HepG2 (cell line): ENCODE data around the gene BMPR2. TPM values are rescaled to one million over a fixed set of nuclear protein-coding genes. Genes with fewer than 3 reads are reported as not detected.
A peak's percentile ranks its signal among the peaks of the same experiment; 100 is the strongest.

Experiments used
- KMT2B ChIP-seq: IDR thresholded peaks from 2 replicates; pipeline ENCODE4 v1.6.1; 2016; ENCODE audit warnings: missing genetic modification reagents, missing compliant biosample characterization
- MAFF ChIP-seq: IDR thresholded peaks from 2 replicates; pipeline ENCODE4 v1.6.1; 2011; ENCODE audit warnings: low read depth, low read length, improper control_type of control experiment
- MAZ ChIP-seq, 2 experiments: sonication (generic) in 1 of 2; formaldehyde crosslinking in 1 of 2; IDR thresholded peaks; 2 replicates each; pipeline versions ENCODE4 v1.5.0 to v1.6.1; 2012 to 2020; ENCODE audit warnings: low read depth in 2 of 2, mild to moderate bottlenecking in 2 of 2, borderline replicate concordance in 1 of 2, improper control_type of control experiment in 1 of 2, low read length in 1 of 2, missing genetic modification reagents in 1 of 2, moderate library complexity in 1 of 2
- PATZ1 ChIP-seq: sonication (generic); formaldehyde crosslinking; IDR thresholded peaks from 2 replicates; pipeline ENCODE4 v1.4.0; 2020; ENCODE audit warnings: missing genetic modification reagents
- RBAK ChIP-seq: sonication (generic); formaldehyde crosslinking; IDR thresholded peaks from 2 replicates; pipeline ENCODE4 v1.5.1; 2020; ENCODE audit warnings: mild to moderate bottlenecking, missing genetic modification reagents
- SATB2 ChIP-seq: sonication (generic); formaldehyde crosslinking; IDR thresholded peaks from 2 replicates; pipeline ENCODE4 v1.5.0; 2020; ENCODE audit warnings: missing genetic modification reagents
- SCMH1 ChIP-seq: sonication (generic); formaldehyde crosslinking; IDR thresholded peaks from 2 replicates; pipeline ENCODE4 v1.9.0; 2021; ENCODE audit warnings: missing genetic modification reagents, mild to moderate bottlenecking, borderline replicate concordance
- SRSF9 ChIP-seq: fragments of 200-400 bp; formaldehyde crosslinking; IDR thresholded peaks from 2 replicates; pipeline ENCODE4 v1.6.1; 2018; ENCODE audit warnings: borderline replicate concordance, mild to moderate bottlenecking, low read depth, low read length; ENCODE audit not compliant: insufficient read depth, poor library complexity, severe bottlenecking
- TBX3 ChIP-seq: fragments of 450-650 bp; IDR thresholded peaks from 2 replicates; pipeline ENCODE4 v1.6.1; 2017; ENCODE audit warnings: antibody characterized with exemption, mild to moderate bottlenecking, inconsistent platforms, borderline replicate concordance
- TCF12 ChIP-seq, 2 experiments: fragments of 450-650 bp in 1 of 2; sonication (generic) in 1 of 2; formaldehyde crosslinking in 1 of 2; IDR thresholded peaks; 2 replicates each; pipeline versions ENCODE4 v1.6.1 to v1.8.0; 2017 to 2022; ENCODE audit warnings: antibody characterized with exemption in 1 of 2, mild to moderate bottlenecking in 1 of 2, missing genetic modification reagents in 1 of 2, moderate library complexity in 1 of 2
- ZBTB46 ChIP-seq: sonication (generic); formaldehyde crosslinking; IDR thresholded peaks from 2 replicates; pipeline ENCODE4 v1.4.0; 2020; ENCODE audit warnings: mild to moderate bottlenecking, missing genetic modification reagents, borderline replicate concordance
- ZEB1 ChIP-seq: IDR thresholded peaks from 2 replicates; pipeline ENCODE4 v1.6.1; 2012; ENCODE audit warnings: mild to moderate bottlenecking, low read depth, inconsistent platforms; ENCODE audit not compliant: insufficient replicate concordance
- ZNF317 ChIP-seq: sonication (generic); formaldehyde crosslinking; IDR thresholded peaks from 2 replicates; pipeline ENCODE4 v1.5.0; 2020; ENCODE audit warnings: mild to moderate bottlenecking, missing genetic modification reagents
- ZNF709 ChIP-seq: sonication (generic); formaldehyde crosslinking; IDR thresholded peaks from 2 replicates; pipeline ENCODE4 v1.5.0; 2020; ENCODE audit warnings: mild to moderate bottlenecking, missing genetic modification reagents
- polyA plus RNA-seq, 8 experiments: library from polyadenylated mRNA; depleted of rRNA in 3 of 8; stranded (reverse) in 7 of 8; unstranded in 1 of 8; fragments of >200 nt; fragmentation: Illumina TruSeq in 4 of 8; extraction: Trizol in 4 of 8; gene quantifications; 2 replicates each; pipeline versions ENCODE4 v1.2.1 to v1.2.3, GENCODE V29; 2011 to 2016; ENCODE audit warnings: low read depth in 4 of 8, missing spikeins in 1 of 8, mixed read lengths in 1 of 8; ENCODE audit not compliant: insufficient read depth in 1 of 8
- total RNA-seq, 5 experiments: library from RNA; depleted of rRNA; stranded (reverse); fragments of >200 nt; fragmentation: Illumina TruSeq; extraction: Trizol; gene quantifications; 2 replicates each; pipeline ENCODE4 v1.2.3, GENCODE V29; 2016; ENCODE audit warnings: low read depth in 1 of 5
- TF ChIP-seq, protein P1 (sequence below): sonication (generic); formaldehyde crosslinking; IDR thresholded peaks from 2 replicates; pipeline ENCODE4 v1.5.0; 2020; ENCODE audit warnings: mild to moderate bottlenecking, missing genetic modification reagents, borderline replicate concordance

BMPR2 gene
- total and polyA plus RNA-seq, 2 of the 13 experiments (the other 11 are each of a cell fraction or from before 2014, with no cell fraction given) = 5.5 to 10.3 TPM

GRCh38 chr2:202376460-202377206 is 506 bp downstream of the BMPR2 start (continued):
- TF ChIP-seq, protein P1, sequence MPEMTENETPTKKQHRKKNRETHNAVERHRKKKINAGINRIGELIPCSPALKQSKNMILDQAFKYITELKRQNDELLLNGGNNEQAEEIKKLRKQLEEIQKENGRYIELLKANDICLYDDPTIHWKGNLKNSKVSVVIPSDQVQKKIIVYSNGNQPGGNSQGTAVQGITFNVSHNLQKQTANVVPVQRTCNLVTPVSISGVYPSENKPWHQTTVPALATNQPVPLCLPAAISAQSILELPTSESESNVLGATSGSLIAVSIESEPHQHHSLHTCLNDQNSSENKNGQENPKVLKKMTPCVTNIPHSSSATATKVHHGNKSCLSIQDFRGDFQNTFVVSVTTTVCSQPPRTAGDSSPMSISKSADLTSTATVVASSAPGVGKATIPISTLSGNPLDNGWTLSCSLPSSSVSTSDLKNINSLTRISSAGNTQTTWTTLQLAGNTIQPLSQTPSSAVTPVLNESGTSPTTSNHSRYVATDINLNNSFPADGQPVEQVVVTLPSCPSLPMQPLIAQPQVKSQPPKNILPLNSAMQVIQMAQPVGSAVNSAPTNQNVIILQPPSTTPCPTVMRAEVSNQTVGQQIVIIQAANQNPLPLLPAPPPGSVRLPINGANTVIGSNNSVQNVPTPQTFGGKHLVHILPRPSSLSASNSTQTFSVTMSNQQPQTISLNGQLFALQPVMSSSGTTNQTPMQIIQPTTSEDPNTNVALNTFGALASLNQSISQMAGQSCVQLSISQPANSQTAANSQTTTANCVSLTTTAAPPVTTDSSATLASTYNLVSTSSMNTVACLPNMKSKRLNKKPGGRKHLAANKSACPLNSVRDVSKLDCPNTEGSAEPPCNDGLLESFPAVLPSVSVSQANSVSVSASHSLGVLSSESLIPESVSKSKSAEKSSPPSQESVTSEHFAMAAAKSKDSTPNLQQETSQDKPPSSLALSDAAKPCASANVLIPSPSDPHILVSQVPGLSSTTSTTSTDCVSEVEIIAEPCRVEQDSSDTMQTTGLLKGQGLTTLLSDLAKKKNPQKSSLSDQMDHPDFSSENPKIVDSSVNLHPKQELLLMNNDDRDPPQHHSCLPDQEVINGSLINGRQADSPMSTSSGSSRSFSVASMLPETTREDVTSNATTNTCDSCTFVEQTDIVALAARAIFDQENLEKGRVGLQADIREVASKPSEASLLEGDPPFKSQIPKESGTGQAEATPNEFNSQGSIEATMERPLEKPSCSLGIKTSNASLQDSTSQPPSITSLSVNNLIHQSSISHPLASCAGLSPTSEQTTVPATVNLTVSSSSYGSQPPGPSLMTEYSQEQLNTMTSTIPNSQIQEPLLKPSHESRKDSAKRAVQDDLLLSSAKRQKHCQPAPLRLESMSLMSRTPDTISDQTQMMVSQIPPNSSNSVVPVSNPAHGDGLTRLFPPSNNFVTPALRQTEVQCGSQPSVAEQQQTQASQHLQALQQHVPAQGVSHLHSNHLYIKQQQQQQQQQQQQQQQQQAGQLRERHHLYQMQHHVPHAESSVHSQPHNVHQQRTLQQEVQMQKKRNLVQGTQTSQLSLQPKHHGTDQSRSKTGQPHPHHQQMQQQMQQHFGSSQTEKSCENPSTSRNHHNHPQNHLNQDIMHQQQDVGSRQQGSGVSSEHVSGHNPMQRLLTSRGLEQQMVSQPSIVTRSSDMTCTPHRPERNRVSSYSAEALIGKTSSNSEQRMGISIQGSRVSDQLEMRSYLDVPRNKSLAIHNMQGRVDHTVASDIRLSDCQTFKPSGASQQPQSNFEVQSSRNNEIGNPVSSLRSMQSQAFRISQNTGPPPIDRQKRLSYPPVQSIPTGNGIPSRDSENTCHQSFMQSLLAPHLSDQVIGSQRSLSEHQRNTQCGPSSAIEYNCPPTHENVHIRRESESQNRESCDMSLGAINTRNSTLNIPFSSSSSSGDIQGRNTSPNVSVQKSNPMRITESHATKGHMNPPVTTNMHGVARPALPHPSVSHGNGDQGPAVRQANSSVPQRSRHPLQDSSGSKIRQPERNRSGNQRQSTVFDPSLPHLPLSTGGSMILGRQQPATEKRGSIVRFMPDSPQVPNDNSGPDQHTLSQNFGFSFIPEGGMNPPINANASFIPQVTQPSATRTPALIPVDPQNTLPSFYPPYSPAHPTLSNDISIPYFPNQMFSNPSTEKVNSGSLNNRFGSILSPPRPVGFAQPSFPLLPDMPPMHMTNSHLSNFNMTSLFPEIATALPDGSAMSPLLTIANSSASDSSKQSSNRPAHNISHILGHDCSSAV = 0 out of 2 replicates have a peak, but pooled peaks have one; percentile 39
- TF ChIP-seq ZBTB46 (CRISPR knock-in tag) (no peak), SATB2 (CRISPR knock-in tag) (no peak), ZNF317 (CRISPR knock-in tag) (no peak; the same call in 1 of the 2 replicates), TCF12 (IDR thresholded peaks at IDR 0.05) (no peak), TCF12 (CRISPR knock-in tag; IDR thresholded peaks at IDR 0.05) (no peak), ZNF709 (CRISPR knock-in tag) (peak; percentile 54; the same call in 1 of the 2 replicates), PATZ1 (0 out of 2 replicates have a peak, but pooled peaks have one; percentile 0), RBAK (CRISPR knock-in tag) (no peak), MAZ (IDR thresholded peaks at IDR 0.05; ENCODE audit: borderline replicate concordance, low read depth, low read length) (peak; percentile 19; the same call in 1 of the 2 replicates), MAZ (CRISPR knock-in tag; IDR thresholded peaks at IDR 0.05; ENCODE audit: low read depth) (no peak), KMT2B (CRISPR knock-in tag) (0 out of 2 replicates have a peak, but pooled peaks have one; percentile 30), SRSF9 (no peak), ZEB1 (no peak), SCMH1 (CRISPR knock-in tag) (no peak), MAFF (no peak), TBX3 (no peak)
